ENCODE results near the gene FAM200A.
"Not testable (repeated sequence)": the region's sequence is repeated elsewhere in the genome, so short reads cannot be mapped to it uniquely, and the experiment has no call there.

The FAM200A gene

DNA sequence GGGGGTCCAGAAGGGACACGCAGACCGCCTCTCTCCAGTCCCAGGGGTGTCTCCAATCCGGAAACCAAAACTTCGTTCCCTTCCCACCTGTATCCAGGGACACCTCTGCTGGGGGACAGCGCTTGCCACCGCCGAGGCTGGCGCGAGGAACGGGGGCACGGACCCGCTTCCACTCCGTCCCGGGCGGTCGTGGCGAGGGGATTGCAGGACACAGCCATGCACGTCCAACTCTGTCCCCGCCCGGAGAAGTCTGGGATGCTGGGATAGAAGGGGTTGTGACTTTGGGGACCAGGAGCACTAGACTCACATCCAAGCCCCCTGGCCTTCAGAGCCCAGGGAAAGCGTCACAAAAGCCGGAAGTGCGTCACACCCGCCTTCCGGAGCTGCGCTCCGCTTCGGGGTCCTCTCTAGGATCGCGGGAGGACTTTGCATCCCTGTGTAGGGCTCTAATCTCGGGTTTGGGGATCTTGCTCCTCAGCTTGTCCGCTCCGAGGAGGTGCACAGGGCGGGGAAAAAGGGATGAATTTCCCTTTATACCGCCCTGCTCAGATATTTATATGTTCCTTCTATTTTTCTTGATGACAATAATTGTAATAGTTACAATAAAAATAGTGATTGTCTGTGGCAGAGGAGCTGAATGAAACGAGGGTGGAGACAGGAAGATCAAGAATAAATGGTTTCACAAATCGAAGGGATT lies at the start of gene FAM200A:
FAM200A (minus strand) TSS at position 348 of the 697 bp plus-strand sequence. CDS start 3,707 bp downstream, outside the sequence.
- DNase-seq, result peak; percentile 80

DNA sequence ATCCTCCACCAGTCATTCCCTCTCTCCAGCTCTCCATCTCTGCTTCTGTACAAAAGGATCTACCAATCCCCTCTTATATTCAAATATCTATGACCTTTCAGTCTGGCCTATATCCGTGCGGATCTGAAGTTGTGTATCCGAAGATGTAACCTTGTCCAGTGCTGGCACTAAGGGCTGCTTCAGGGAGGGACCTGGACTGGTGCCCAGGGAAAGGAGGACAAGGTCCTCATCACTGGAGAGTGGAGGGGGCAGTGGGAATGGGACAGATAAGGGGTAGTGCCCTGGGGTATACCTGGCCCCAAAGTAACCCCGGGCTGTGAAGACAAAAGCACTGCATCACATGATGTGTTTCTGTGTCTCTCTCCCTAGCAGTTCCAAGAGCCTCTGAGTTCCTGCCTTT lies 47.9 kb upstream of the FAM200A start:
- DNase-seq, result no peak

DNA sequence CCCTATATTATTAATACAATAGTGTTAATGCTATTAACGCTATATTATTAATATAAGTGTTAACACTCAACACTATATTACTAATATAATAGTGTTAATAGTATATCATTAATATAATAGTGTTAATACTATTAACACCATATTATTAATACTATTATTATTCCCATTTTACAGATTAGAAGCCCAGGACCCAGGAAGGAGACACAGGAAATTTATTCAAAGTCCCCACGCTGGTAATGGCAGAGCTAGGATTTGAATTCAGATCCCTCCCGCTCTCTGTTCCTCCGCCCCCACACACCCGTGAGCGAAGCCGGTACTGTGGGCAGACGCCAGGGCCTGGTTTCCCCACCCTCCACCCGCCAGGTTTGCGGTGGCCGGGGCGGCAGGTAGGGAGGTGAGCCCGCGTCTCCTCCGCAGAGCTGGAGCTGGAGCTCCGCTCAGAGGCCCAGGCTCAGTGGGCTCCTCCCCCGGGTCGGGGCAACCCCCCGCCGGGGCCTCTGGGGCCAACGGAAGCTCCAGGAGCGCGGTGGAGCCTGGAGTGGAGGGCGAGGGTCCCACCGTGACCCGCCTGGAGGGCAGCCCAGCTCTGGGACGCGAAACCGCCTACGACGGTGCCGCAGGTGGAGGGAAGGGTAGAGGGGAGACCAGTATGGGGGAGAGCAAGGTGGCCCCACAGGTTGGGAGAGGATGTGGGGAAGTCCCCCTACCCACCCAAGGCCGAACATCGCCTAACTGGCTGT lies 46.0 kb upstream of the FAM200A start, which contains the start of gene TMEM225B:
TMEM225B (plus strand) TSS at position 506 of the 740 bp plus-strand sequence. CDS start 6,122 bp downstream, outside the sequence.
- no peak for DNase-seq

DNA sequence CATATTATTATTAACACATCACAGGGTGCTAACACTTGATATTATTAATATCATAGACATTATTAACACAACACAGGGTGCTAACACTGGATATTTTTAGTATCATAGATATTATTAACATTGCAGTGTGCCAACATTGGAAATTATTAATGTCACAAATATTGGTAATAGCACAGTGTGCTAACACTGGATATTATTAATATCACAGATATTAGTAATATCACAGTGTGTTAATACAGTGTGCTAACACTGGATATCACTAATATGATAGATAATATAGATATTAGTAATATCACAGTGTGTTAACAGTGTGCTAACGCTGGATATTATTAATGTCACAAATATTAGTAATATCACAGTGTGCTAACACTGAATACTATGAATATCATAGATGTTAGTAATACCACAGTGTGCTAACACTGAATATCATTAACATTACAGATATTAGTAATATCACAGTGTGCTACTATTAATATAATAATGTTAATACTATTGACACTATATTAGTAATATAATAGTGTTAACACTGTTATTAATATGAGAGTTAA lies 44.6 kb upstream of the FAM200A start:
- DNase-seq, result no peak

DNA sequence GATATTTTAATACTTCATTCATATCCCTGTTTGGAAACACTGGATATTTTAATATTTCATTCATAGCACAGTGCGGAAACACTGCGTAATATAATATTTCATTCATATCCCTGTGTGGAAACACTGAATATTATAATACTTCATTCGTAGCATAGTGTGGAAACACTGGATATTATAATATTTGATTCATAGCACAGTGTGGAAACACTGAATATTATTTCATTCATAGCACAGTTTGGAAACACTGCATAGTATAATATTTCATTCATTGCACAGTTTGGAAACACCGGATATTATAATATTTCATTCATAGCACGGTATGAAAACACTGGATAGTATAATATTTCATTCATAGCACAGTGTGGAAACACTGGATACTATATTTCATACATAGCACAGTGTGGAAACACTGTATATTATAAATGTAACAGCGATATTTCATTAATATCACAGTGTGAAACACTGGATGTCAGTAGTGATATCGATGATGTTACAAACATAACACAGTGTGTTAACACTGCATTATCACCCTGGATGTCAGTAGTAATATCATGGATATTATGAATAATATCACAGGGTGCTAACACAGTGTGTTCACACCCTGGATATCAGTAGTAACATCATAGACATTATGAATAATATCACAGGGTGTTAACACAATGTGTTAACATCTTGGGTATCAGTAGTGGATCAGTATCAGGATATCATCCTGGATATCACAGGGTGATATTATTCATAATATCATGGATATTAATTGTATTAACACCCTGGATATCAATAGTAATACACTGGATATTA lies 43.2 kb upstream of the FAM200A start:
- DNase-seq, result no peak

DNA sequence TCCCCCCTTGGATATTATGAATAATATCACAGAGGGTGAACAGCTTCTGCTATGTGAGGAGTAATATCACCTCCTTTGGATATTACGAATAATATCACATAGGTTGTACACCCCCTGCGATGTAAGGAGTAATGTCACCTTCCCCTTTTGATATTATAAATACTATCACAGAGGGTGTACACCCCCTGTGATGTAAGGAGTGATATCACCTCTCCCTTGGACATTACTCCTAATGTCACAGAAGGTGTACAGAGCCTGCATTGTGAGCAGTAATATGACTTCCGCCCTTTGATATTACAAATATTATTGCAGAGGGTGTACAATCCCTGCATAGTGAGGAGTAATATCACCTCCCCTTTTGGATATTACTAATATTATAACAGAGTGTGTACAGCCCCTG lies 37.0 kb upstream of the FAM200A start:
- no peak for DNase-seq

DNA sequence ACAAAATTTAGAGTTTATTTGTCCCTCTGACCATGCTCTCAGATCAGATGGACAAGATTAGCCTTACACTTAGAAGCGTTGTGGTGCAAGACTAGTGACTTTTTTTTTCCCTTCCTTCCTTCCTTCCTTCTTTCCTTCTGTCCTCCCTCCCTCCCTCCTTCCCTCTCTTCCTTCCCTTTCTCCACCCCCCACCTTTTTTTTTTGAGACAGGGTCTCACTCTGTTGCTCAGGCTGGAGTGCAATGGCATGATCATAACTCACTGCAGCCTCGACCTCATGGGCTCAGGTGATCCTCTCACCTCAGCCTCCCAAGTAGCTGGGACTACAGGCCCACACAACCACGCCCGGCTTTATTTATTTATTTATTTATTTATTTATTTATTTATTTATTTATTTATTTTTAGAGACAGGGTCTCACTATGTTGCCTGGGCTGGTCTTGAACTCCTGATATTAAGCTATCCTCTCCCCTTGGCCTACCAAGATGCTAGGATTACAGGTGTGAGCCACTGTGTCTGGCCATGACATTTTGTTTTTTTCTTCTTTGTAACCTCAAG lies 28.9 kb upstream of the FAM200A start:
- DNase-seq, result not testable (repeated sequence)

DNA sequence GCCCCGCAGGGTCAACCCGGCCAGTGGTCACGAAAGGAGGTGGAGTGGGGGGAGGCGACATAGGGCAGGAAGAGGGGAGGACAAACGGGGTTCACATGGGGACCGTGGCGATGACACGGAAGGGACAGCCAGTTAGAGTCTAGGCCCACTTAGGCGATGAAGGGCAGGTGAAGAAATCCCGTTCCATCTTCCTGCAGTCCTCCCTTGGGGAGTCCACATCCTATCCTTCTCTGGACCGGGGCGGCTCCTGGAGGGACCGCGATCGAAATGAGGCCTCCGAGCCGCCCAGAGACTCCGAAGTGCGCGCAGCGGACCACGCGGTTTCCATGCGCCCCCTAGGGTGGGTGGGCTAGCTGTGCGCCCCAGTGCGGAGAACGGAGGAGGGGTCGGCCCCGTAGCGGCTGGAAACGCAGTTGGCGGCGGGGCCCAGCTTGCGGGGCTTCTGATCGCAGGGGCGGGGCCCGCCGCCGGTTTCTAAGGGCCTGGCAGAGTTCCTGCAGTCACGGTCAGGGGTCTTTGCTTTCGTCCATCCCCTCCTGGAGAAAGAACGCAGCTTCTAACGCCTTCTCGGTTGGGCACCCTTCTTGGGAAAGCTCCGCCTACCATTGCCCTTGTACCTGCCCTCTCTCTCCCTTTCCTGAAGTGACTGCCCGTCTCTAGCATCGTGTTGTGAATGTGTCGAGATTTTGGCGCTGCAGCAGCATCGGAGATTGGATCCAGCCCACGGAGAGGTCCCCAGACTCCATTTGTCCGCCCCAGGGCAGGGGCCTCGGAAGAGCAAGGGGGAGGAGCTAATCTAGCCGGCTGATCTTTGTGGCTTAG lies 28.3 kb upstream of the FAM200A start:
- peak; percentile 57 for DNase-seq

DNA sequence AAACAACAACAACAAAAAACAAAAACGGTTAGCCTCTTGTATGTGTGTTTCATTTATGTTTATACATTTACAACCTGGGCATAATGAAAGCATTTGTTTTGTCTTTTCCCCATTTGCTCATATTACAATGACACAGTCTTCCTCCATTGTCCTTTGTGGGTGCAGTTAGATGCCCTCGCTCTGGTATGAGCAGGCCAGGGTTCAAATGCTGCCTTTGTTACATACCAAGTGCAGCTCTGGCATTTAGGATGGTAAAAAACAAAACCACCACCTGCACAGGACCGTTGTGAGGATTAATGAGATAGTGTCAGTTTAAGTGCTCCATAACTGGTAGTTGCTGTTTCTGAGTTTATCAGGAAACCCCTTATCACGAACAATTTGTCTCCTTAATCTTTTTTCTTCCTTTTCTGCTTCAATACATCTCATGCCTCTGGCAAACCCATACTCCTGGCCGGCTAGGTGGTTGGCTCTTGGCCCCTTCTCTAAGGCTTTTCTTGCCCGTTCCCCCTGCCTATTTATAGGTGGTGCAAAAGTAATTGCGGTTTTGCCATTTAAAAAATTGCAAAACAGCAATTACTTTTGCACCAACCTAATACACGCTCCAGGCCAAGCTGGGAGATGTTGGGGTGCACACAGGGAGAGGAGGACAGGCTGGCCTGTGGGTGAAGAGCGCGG lies 27.5 kb upstream of the FAM200A start:
- no peak for DNase-seq

DNA sequence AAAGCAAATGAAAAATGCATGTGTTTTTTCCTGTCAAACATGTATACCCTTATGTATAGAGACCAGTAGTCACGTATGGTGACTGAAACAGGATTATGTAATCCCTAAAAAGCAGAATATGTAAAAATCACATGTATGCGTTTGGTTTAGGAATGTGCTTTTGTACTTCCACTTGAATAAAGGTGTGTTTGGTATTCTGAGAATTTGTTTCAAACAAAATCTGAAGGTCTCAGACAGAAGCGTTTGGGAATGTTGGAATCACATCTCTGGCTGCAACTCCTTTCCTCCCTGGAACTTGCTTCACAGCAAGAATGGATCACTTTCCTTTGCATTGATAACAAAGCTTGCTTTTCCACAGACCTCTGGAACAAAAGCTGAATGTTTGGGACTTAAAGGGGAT lies 24.3 kb upstream of the FAM200A start:
- DNase-seq, result no peak

DNA sequence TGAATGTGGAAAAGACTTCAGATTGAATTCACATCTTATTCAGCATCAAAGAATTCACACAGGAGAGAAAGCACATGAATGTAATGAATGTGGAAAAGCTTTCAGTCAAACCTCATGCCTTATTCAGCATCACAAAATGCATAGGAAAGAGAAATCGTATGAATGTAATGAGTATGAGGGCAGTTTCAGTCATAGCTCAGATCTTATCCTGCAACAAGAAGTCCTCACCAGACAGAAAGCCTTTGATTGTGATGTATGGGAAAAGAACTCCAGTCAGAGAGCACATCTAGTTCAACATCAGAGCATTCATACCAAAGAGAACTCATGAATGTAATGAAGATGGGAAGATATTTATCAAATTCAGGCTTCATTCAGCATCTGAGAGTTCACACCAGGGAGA lies 21.3 kb upstream of the FAM200A start:
- no peak for DNase-seq

DNA sequence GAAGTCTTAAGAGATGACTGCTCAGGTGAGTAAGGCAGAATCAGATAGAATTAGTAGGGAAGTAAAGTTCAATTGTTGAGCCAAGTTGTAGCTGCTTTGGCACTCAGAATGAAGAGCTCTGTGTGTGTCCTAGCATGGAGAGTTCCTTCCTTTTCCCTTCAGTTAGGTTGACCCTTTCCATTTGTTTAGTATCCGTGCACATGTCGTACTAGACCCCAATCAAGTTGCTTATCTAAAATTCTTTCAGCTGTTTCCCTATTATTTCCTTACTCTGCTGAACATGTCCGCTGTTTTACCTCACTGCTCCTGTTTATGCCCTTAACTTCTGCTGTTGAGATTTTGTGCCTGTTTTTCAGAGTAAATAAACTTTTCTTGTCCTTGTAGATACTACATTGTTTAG lies 19.9 kb upstream of the FAM200A start:
- no peak for DNase-seq

DNA sequence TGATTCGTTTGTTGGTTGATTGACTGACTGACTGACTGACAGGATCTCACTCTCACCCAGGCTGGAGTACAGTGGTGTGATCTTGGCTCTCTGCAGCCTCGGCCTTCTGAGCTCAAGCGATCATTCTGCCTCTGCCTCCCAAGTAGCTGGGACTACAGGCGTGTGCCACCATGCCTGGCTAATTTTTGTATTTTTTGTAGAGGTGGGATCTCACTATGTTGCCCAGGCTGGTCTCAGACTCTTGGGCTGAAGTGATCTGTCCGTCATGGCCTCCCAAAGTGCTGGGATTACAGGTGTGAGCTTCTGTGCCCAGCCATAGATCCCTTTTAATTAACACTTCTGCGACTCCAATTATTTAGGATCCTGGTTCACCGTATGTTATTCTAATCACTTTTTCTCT lies 16.9 kb upstream of the FAM200A start:
- DNase-seq, result not testable (repeated sequence)

DNA sequence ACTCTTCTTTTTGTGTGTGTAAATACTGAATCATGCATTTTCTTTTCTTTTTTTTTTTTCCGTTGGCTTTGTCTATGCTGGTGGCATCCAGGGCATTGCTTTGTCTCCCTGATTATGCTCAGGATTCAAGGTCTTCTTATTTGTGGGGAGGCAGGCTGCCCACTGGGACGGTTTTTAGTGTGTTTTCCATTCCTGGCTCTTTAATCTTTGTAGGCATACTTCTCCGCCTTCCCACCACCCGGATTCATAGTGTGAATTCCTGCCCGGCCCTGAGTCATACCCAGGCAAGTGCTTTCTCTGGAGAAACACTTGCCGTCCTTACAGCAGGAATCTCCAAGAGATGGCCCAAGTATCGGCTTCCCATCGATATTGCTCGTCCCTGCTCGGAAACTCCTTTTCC lies 11.7 kb upstream of the FAM200A start:
- no peak for DNase-seq

DNA sequence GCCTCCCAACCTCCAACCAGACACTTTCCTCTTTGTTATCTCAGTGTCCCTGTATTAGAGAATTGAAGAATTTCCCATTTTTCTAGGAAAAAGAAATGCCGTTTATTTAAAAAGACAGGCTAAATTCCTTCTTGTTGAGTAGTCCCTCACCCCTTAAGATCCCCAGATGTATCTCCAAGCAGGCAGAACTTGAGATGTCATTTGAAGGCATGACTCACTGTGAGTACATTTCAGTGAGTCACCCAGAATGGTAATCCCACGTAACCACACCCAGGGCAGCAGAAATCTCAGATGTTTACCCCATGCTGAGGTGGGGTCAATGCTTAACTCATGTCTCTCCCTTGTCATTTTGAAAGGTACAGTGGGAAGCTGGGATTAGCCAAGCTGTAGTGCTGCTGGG lies 10.9 kb upstream of the FAM200A start:
- DNase-seq, result no peak

DNA sequence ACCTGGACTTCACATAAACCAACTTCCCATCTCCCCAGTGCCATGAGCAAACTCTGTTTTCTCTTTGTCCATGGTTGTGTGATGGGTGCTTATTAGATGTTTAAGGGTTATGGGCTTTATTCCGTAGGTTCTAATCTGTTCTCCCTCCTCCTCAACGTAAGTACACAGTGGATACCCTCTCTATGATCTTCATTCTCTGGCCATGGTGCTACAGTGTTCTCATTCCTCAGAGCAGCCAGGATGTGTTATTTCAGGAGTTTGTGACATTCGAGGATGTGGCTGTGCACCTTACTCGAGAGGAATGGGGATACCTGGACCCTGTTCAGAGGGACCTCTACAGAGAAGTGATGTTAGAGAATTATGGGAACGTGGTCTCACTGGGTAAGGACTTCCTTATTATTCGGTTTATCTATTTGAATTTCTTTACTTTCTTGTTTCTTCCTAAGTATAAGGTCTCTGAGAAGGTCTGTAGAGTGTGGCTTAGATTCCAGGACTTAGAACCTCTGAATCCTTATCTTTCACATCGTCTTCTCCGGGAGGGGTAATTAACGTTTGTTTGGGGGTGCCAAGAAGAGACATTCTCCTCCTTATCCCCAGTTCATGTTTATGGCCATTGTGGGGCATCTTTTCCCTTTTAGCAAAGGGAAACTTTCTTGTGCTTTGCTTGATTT lies 10.3 kb upstream of the FAM200A start:
- DNase-seq, result no peak

DNA sequence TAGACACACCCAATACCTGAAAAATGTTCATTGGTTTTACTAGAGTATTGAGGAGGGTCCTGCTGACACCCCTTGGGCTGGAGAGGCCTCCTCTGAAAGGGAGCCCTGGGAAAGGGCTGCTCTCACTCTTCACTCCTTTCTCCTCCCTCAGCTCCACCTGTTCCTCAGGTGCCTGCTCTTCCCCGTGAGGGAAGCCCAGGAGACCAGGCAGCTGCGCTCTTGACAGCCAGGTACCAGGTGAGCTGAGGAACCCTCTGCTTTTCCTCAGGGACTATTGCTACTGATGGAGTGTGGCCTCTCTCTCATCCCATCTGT lies 9.8 kb upstream of the FAM200A start:
- DNase-seq, result no peak

DNA sequence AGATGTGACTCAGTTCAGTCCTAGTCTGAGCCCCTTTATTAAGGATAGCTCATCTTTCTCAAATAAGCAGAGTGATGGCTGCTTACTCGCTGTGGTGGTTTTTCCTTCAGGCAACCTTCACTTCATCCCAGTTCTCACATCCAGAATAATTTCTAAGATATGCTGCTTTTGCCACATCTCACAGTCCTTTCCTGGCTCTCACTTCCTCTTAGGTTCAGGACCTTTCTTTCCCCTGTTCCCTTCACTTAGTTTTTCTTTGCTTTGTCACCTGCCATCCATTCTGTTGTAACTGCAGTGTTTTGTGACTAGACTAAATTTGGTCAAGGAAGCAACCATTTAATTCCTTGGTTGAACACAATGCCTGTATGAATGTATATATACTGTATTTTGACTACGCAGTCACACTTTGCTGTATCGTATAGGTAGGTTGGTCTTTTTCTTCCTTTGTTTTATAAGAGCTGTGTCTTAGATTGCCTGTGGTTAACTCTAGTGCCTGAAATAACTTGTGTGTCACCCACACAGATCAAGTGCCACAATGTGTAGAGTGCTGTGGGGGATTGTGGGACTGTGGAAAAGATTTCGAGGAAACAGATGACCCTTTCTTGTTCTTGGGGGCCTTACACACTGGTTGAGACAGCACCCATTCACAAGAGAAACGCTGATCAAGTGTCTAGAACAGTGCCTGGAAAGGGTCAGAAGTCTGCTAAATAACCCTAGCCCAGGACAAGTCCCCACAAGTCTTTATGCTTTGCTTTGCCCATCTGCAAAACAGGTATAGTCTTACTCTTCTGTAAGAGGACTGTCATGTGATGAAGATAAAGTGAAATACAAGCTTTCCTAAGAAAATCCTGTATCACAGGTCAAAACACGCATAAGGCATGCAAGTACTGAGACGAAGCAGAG lies 9.2 kb upstream of the FAM200A start:
- no peak for DNase-seq

DNA sequence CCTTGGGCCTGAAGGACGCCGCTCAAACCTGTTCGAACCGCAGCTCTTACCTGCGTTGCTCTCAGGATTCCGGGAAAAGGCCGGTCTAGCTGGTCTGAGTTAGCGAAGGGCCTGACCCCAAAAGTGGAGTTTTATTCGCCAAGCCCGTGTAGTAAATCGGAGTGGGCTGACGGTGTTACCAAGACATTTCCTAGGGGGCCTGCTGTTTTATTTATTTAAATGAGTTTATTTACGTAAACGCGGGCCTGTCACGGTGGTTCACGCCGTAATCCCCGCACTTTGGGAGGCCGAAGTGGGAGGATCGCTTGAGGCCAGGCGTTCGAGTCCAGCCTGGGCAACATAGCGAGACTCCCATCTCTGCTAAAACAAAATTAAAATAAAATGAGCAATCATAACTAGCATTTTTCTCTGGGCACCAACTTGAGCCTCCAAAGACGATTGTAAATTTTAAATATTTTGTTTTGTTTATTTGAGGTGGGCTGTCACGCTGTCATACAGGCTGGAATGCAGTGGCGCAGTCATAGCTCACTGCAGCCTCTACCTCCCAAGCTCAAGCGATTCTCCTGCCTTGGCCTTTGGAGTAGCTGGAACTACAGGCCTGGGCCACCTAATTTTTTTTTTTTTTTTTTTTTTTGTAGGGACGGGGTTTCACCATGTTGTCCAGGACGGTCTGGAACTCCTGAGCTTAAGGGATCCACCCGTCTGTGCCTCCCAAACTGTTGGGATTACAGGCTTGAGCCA lies 7.4 kb upstream of the FAM200A start:
- DNase-seq, result no peak

Data from stimulated activated CD4-positive, alpha-beta T cell treated with anti-CD3 and anti-CD28 coated beads, Interleukin-12 subunit alpha, Interleukin-12 subunit beta, amount 100 ng/mL, for 4 hours (primary cell).